Stomach (tissue), 4 donors: ENCODE measurements around the gene PRKCA.

ENCODE experiments used
- POLR2A ChIP-seq, 4 donors: fragments of 450-650 bp; IDR thresholded peaks; one replicate each; pipeline ENCODE4 v1.6.1; 2016; ENCODE audit warnings: antibody characterized with exemption in 4 of 4, control low read depth in 2 of 4, mild to moderate bottlenecking in 1 of 4, moderate library complexity in 1 of 4
- TF ChIP-seq, protein P1 (sequence below), 7 experiments: fragments of 450-650 bp in 4 of 7; fragments of 200-600 bp in 3 of 7; sonication (generic) in 3 of 7; IDR thresholded peaks; one replicate each; pipeline ENCODE4 v1.5.1; 2016 to 2019; ENCODE audit warnings: antibody characterized with exemption in 7 of 7, control low read depth in 2 of 7, mild to moderate bottlenecking in 1 of 7

DNA sequence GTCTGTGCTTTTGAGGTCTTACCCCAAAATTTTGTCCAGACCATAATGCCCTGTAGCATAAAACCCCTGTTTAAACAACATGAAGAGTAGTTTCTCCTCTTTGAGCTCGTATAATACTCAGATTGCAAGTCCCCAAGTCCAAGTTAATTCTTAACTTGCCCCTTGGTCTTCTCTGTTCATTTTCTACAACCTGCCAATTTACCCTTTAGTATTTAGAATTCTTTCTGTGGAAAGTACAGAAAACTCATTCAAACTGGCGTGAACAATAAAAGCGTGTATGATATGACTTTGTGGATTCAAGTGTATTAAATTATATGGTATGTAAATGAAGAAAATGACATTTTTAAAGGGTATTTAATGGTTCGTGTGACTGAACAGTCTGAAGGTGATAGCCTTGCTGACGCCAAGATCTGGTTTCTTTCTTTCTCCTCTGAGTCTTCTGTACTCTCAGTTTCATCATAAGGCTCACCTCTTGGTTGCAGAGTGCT, 185.6 kb downstream of the PRKCA start:
- TF ChIP-seq, protein P1, sequence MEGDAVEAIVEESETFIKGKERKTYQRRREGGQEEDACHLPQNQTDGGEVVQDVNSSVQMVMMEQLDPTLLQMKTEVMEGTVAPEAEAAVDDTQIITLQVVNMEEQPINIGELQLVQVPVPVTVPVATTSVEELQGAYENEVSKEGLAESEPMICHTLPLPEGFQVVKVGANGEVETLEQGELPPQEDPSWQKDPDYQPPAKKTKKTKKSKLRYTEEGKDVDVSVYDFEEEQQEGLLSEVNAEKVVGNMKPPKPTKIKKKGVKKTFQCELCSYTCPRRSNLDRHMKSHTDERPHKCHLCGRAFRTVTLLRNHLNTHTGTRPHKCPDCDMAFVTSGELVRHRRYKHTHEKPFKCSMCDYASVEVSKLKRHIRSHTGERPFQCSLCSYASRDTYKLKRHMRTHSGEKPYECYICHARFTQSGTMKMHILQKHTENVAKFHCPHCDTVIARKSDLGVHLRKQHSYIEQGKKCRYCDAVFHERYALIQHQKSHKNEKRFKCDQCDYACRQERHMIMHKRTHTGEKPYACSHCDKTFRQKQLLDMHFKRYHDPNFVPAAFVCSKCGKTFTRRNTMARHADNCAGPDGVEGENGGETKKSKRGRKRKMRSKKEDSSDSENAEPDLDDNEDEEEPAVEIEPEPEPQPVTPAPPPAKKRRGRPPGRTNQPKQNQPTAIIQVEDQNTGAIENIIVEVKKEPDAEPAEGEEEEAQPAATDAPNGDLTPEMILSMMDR (IDR thresholded peaks at IDR 0.05) = no peak
- no peak for TF ChIP-seq POLR2A (IDR thresholded peaks at IDR 0.05)
